Caco-2 (cell line): ENCODE results near the gene ITGAD. TPM values are rescaled to one million over a fixed set of nuclear protein-coding genes. Genes with fewer than 3 reads are reported as not detected.

Experiments
- BruUV-seq: library from RNA; stranded (reverse); fragments of 400-500 nt; replicated peaks from 2 replicates; lab custom pipeline; 2021; lab: Mats Ljungman, UMichigan
- CTCF ChIA-PET: fragments of 300-600 bp; sonication (Branson Sonifier 250); formaldehyde crosslinking; loops from one replicate; lab custom pipeline; 2022; ENCODE audit warnings: antibody characterized with exemption; lab: Charles Lee
- POLR2A ChIA-PET: fragments of 300-600 bp; sonication (Branson Sonifier 250); formaldehyde crosslinking; loops from one replicate; lab custom pipeline; 2022; ENCODE audit warnings: antibody characterized with exemption; lab: Charles Lee
- DNase-seq, 2 experiments: peaks; one replicate each; pipeline versions ENCODE4 v3.0.0 to v3.0.0-alpha.2; 2020 to 2022
- H3K27me3 ChIP-seq: replicated peaks from 2 replicates; pipeline ENCODE4 v1.6.0; 2011; ENCODE audit warnings: low read length; ENCODE audit not compliant: control insufficient read depth, insufficient read depth
- H3K36me3 ChIP-seq: 2 replicates; pipeline ENCODE4 v1.5.1; 2011; ENCODE audit warnings: low read length; ENCODE audit not compliant: control insufficient read depth, insufficient read depth
- H3K4me1 ChIP-seq: fragments of 250-450 bp; sonication (Bioruptor Pico); 2 replicates; pipeline ENCODE4 v1.5.1; 2020; ENCODE audit warnings: mild to moderate bottlenecking
- H3K4me3 ChIP-seq: 2 replicates; pipeline ENCODE4 v1.5.1; 2011; ENCODE audit warnings: low read depth, mild to moderate bottlenecking, control low read depth, low read length
- H3K9me3 ChIP-seq: fragments of 250-450 bp; sonication (Bioruptor Pico); 2 replicates; pipeline ENCODE4 v1.5.1; 2020; ENCODE audit warnings: mild to moderate bottlenecking, moderate library complexity
- H3K27ac Mint-ChIP-seq: one replicate; pipeline ENCODE4 v1.8.0; 2022; ENCODE audit warnings: mixed read lengths; ENCODE audit not compliant: unreplicated experiment
- H3K27me3 Mint-ChIP-seq: one replicate; pipeline ENCODE4 v1.8.0; 2022; ENCODE audit warnings: mixed read lengths; ENCODE audit not compliant: insufficient read depth, unreplicated experiment
- H3K36me3 Mint-ChIP-seq: one replicate; pipeline ENCODE4 v1.8.0; 2022; ENCODE audit warnings: mild to moderate bottlenecking, mixed read lengths; ENCODE audit not compliant: insufficient read depth, unreplicated experiment
- H3K4me1 Mint-ChIP-seq: one replicate; pipeline ENCODE4 v1.8.0; 2022; ENCODE audit warnings: low read depth, mixed read lengths; ENCODE audit not compliant: unreplicated experiment
- H3K4me3 Mint-ChIP-seq: one replicate; pipeline ENCODE4 v1.8.0; 2022; ENCODE audit warnings: mild to moderate bottlenecking, moderate library complexity, mixed read lengths; ENCODE audit not compliant: unreplicated experiment
- H3K9me3 Mint-ChIP-seq: one replicate; pipeline ENCODE4 v1.8.0; 2022; ENCODE audit warnings: mixed read lengths; ENCODE audit not compliant: unreplicated experiment
- CTCF ChIP-seq, 2 experiments: fragments of 200-600 bp in 1 of 2; IDR thresholded peaks; 1 replicate in 1 of 2; 2 replicates in 1 of 2; pipeline versions ENCODE4 v1.5.1 to v1.8.0; 2011 to 2022; ENCODE audit warnings: antibody characterized with exemption in 1 of 2, control low read depth in 1 of 2, inconsistent platforms in 1 of 2, low read depth in 1 of 2, low read length in 1 of 2, mild to moderate bottlenecking in 1 of 2, moderate library complexity in 1 of 2; ENCODE audit not compliant: insufficient read depth in 1 of 2, severe bottlenecking in 1 of 2, unreplicated experiment in 1 of 2
- intact Hi-C: fragments of 100-400 bp; cut with micrococcal nuclease; formaldehyde crosslinking; loops from one replicate; pipeline ENCODE4 v1.10.0; 2022; ENCODE audit not compliant: unreplicated experiment
- total RNA-seq: library from RNA; stranded (reverse); gene quantifications from 2 replicates; pipeline ENCODE4 v1.2.3, GENCODE V29; 2022

ITGAD gene
- total RNA-seq, 1 experiment from 2014 or later, result not detected

- Mint-ChIP-seq H3K27ac (no peak overlapping the region), H3K9me3 (no peaks in the 10 kb centered on the region), H3K4me3 (no peak overlapping the region), H3K36me3 (peaks cover 32% of the 10 kb centered on the region), H3K4me1 (peaks cover 4% of the 10 kb centered on the region), H3K27me3 (no peaks in the 10 kb centered on the region)
- DNase-seq, result no peak
- Histone ChIP-seq H3K9me3 (no peaks in the 10 kb centered on the region), H3K36me3 (peaks cover 1% of the 10 kb centered on the region; the same call in 1 of the 2 replicates), H3K4me1 (no peaks in the 10 kb centered on the region; the same call in 1 of the 2 replicates), H3K4me3 (no peak overlapping the region), H3K27me3 (no peaks in the 10 kb centered on the region)
- intact Hi-C loops, result no loop called here
- CTCF ChIA-PET, result no interaction called here
- BruUV-seq, result no TSS peak
- POLR2A ChIA-PET, result no interaction called here
- TF ChIP-seq CTCF (IDR thresholded peaks at IDR 0.05; ENCODE audit: insufficient read depth in 1 of 2, low read depth in 1 of 2, low read length in 1 of 2, severe bottlenecking in 1 of 2, unreplicated experiment in 1 of 2), result no peak
These were observed 73.3 kb downstream of the ITGAD start for GRCh38 chr16:31466381-31466841.

- CTCF ChIA-PET, result no interaction called here
- peaks cover 32% of the 10 kb centered on the region for H3K36me3 Mint-ChIP-seq
- H3K27me3 Mint-ChIP-seq, result no peaks in the 10 kb centered on the region
- Histone ChIP-seq H3K4me1 (no peaks in the 10 kb centered on the region; the same call in 1 of the 2 replicates), H3K27me3 (no peaks in the 10 kb centered on the region), H3K4me3 (no peak overlapping the region), H3K9me3 (no peaks in the 10 kb centered on the region), H3K36me3 (peaks cover 1% of the 10 kb centered on the region; the same call in 1 of the 2 replicates)
- no peak for DNase-seq
- no peak for TF ChIP-seq CTCF (IDR thresholded peaks at IDR 0.05; ENCODE audit: insufficient read depth in 1 of 2, low read depth in 1 of 2, low read length in 1 of 2, severe bottlenecking in 1 of 2, unreplicated experiment in 1 of 2)
- H3K4me1 Mint-ChIP-seq, result peaks cover 8% of the 10 kb centered on the region
- POLR2A ChIA-PET, result no interaction called here
- no peak overlapping the region for H3K27ac Mint-ChIP-seq
- no peak overlapping the region for H3K4me3 Mint-ChIP-seq
- intact Hi-C loops, result no loop called here
- no peaks in the 10 kb centered on the region for H3K9me3 Mint-ChIP-seq
- no TSS peak for BruUV-seq
These were observed 74.1 kb downstream of the ITGAD start for GRCh38 chr16:31467151-31467773.

- no peak overlapping the region for H3K27ac Mint-ChIP-seq
- Histone ChIP-seq H3K9me3 (no peaks in the 10 kb centered on the region), H3K4me1 (no peaks in the 10 kb centered on the region; the same call in 1 of the 2 replicates), H3K27me3 (no peaks in the 10 kb centered on the region), H3K4me3 (no peak overlapping the region), H3K36me3 (peaks cover 1% of the 10 kb centered on the region; the same call in 1 of the 2 replicates)
- intact Hi-C loops, result no loop called here
- no peak for DNase-seq
- ChIA-PET POLR2A (no interaction called here), CTCF (no interaction called here)
- H3K27me3 Mint-ChIP-seq, result no peaks in the 10 kb centered on the region
- H3K4me3 Mint-ChIP-seq, result no peak overlapping the region
- peaks cover 34% of the 10 kb centered on the region for H3K36me3 Mint-ChIP-seq
- no TSS peak for BruUV-seq
- peaks cover 14% of the 10 kb centered on the region for H3K4me1 Mint-ChIP-seq
- no peak for TF ChIP-seq CTCF (IDR thresholded peaks at IDR 0.05; ENCODE audit: insufficient read depth in 1 of 2, low read depth in 1 of 2, low read length in 1 of 2, severe bottlenecking in 1 of 2, unreplicated experiment in 1 of 2)
- no peaks in the 10 kb centered on the region for H3K9me3 Mint-ChIP-seq
These were observed 74.7 kb downstream of the ITGAD start for GRCh38 chr16:31467858-31468257.
